Kidney capillary endothelial cell (primary cell): ENCODE results near the gene UGT2B11.
"Not testable (repeated sequence)": the region's sequence is repeated elsewhere in the genome, so short reads cannot be mapped to it uniquely, and the experiment has no call there.

ENCODE experiments used
- DNase-seq: peaks from one replicate; pipeline ENCODE4 v3.0.0-alpha.2; 2018; ENCODE audit warnings: low spot score

UGT2B11 gene

GRCh38 chr4:69169171-69169570 is 45.4 kb downstream of the UGT2B11 start:
- not testable (repeated sequence) for DNase-seq

DNA sequence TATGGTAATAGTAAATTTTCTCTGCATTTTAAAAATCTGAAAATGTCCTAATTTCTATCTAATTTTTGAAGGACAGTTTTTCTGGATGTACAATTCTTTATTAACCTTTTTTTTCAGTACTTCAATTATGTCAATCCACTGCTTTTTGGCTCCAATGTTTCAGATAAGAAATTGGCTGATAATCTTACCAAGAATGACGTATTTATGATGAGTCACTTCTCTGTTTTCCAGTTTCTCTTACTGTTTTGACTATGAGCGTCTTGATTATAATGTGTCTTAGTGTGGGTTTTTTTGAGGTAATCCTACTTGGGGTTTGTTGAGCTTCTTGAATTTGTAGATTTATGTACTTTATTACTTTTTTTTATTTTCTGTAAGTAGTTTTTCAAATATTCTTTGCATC is 47.2 kb downstream of the UGT2B11 start:
- no peak for DNase-seq

GRCh38 chr4:69166376-69166775 is 48.2 kb downstream of the UGT2B11 start:
- DNase-seq, result not testable (repeated sequence)

GRCh38 chr4:69165707-69166106 is 48.8 kb downstream of the UGT2B11 start:
- not testable (repeated sequence) for DNase-seq

- no peak for DNase-seq
Observed at GRCh38 chr4:69156913-69157312, 57.6 kb downstream of the UGT2B11 start.

GRCh38 chr4:69154021-69154420 is 60.5 kb downstream of the UGT2B11 start:
- DNase-seq, result no peak
